HL-60 (cell line): ENCODE measurements around the gene SLC18A2.

Source experiments
- DNase-seq, 2 experiments: peaks; one replicate each; pipeline ENCODE4 v3.0.0-alpha.2; 2010 to 2020; ENCODE audit warnings: low read depth in 1 of 2, low spot score in 1 of 2
- H3K27ac ChIP-seq: fragments of 250-450 bp; sonication (Bioruptor Pico); replicated peaks from 2 replicates; pipeline ENCODE4 v1.5.1; 2020; ENCODE audit warnings: mild to moderate bottlenecking, moderate library complexity
- H3K27me3 ChIP-seq: fragments of 250-450 bp; sonication (Bioruptor Pico); 2 replicates; pipeline ENCODE4 v1.5.1; 2021; ENCODE audit warnings: mild to moderate bottlenecking, moderate library complexity; ENCODE audit not compliant: insufficient read depth, poor library complexity, severe bottlenecking
- H3K4me3 ChIP-seq: replicated peaks from 2 replicates; pipeline ENCODE4 v1.5.1; 2011; ENCODE audit warnings: mild to moderate bottlenecking, control low read depth, low read length; ENCODE audit not compliant: insufficient read depth
- GABPA ChIP-seq: IDR thresholded peaks from 2 replicates; pipeline ENCODE4 v1.6.1; 2012; ENCODE audit warnings: low read depth
- POLR2AphosphoS5 ChIP-seq: IDR thresholded peaks from 2 replicates; pipeline ENCODE4 v1.6.1; 2012; ENCODE audit warnings: low read depth
- SPI1 ChIP-seq: IDR thresholded peaks from 2 replicates; pipeline ENCODE4 v1.6.1; 2012; ENCODE audit warnings: low read depth, mild to moderate bottlenecking, borderline replicate concordance
- TF ChIP-seq, protein P1 (sequence below): IDR thresholded peaks from one replicate; pipeline ENCODE4 v1.5.1; 2011; ENCODE audit warnings: low read length, control low read depth, inconsistent platforms; ENCODE audit not compliant: insufficient read depth
- TF ChIP-seq, protein P2 (sequence below): IDR thresholded peaks from 2 replicates; pipeline ENCODE4 v1.6.1; 2012; ENCODE audit warnings: low read depth; ENCODE audit not compliant: insufficient replicate concordance

Gene SLC18A2

GRCh38 chr10:117255835-117256460, 15.0 kb downstream of the SLC18A2 start:
- no peak for TF ChIP-seq GABPA
- no peak for TF ChIP-seq POLR2AphosphoS5
- TF ChIP-seq, protein P1, sequence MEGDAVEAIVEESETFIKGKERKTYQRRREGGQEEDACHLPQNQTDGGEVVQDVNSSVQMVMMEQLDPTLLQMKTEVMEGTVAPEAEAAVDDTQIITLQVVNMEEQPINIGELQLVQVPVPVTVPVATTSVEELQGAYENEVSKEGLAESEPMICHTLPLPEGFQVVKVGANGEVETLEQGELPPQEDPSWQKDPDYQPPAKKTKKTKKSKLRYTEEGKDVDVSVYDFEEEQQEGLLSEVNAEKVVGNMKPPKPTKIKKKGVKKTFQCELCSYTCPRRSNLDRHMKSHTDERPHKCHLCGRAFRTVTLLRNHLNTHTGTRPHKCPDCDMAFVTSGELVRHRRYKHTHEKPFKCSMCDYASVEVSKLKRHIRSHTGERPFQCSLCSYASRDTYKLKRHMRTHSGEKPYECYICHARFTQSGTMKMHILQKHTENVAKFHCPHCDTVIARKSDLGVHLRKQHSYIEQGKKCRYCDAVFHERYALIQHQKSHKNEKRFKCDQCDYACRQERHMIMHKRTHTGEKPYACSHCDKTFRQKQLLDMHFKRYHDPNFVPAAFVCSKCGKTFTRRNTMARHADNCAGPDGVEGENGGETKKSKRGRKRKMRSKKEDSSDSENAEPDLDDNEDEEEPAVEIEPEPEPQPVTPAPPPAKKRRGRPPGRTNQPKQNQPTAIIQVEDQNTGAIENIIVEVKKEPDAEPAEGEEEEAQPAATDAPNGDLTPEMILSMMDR = no peak
- TF ChIP-seq, protein P2, sequence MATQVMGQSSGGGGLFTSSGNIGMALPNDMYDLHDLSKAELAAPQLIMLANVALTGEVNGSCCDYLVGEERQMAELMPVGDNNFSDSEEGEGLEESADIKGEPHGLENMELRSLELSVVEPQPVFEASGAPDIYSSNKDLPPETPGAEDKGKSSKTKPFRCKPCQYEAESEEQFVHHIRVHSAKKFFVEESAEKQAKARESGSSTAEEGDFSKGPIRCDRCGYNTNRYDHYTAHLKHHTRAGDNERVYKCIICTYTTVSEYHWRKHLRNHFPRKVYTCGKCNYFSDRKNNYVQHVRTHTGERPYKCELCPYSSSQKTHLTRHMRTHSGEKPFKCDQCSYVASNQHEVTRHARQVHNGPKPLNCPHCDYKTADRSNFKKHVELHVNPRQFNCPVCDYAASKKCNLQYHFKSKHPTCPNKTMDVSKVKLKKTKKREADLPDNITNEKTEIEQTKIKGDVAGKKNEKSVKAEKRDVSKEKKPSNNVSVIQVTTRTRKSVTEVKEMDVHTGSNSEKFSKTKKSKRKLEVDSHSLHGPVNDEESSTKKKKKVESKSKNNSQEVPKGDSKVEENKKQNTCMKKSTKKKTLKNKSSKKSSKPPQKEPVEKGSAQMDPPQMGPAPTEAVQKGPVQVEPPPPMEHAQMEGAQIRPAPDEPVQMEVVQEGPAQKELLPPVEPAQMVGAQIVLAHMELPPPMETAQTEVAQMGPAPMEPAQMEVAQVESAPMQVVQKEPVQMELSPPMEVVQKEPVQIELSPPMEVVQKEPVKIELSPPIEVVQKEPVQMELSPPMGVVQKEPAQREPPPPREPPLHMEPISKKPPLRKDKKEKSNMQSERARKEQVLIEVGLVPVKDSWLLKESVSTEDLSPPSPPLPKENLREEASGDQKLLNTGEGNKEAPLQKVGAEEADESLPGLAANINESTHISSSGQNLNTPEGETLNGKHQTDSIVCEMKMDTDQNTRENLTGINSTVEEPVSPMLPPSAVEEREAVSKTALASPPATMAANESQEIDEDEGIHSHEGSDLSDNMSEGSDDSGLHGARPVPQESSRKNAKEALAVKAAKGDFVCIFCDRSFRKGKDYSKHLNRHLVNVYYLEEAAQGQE = no peak
- TF ChIP-seq SPI1 = no peak
- no peak for DNase-seq
- H3K27me3 ChIP-seq = peaks cover 3% of the 10 kb centered on the region
- H3K4me3 ChIP-seq = no peak overlapping the region
- H3K27ac ChIP-seq = no peak overlapping the region

GRCh38 chr10:117256910-117257309, 16.0 kb downstream of the SLC18A2 start:
- Histone ChIP-seq H3K27ac (no peak overlapping the region), H3K27me3 (no peaks in the 10 kb centered on the region), H3K4me3 (no peak overlapping the region)
- TF ChIP-seq GABPA (no peak), SPI1 (no peak), POLR2AphosphoS5 (no peak)
- TF ChIP-seq, protein P1 = no peak
- TF ChIP-seq, protein P2 = no peak
- DNase-seq = no peak

- Histone ChIP-seq H3K4me3 (no peak overlapping the region), H3K27me3 (no peaks in the 10 kb centered on the region), H3K27ac (no peak overlapping the region)
- TF ChIP-seq, protein P2 = no peak
- no peak for TF ChIP-seq GABPA
- no peak for TF ChIP-seq POLR2AphosphoS5
- TF ChIP-seq, protein P1 = no peak
- TF ChIP-seq SPI1 = no peak
- DNase-seq = no peak
Measured at GRCh38 chr10:117257721-117258120, 16.8 kb downstream of the SLC18A2 start.
